HG02763 (cell line): ENCODE data around the gene GBGT1.

Experiments used
- ATAC-seq: cut with Tn5 transposase; IDR thresholded peaks from one replicate; pipeline ENCODE4 v1.9.1; 2021; ENCODE audit warnings: mild to moderate bottlenecking, moderate library complexity; ENCODE audit not compliant: unreplicated experiment

The GBGT1 gene

GRCh38 chr9:133129001-133129795 is 34.5 kb downstream of the GBGT1 start:
- ATAC-seq, result no peak

GRCh38 chr9:133128152-133128551 is 35.6 kb downstream of the GBGT1 start:
- no peak for ATAC-seq

- ATAC-seq, result no peak
Measured at GRCh38 chr9:133127340-133127981, 36.3 kb downstream of the GBGT1 start.

- no peak for ATAC-seq
Measured at GRCh38 chr9:133126697-133127339, 36.9 kb downstream of the GBGT1 start.

GRCh38 chr9:133125941-133126696 is 37.6 kb downstream of the GBGT1 start:
- ATAC-seq, result no peak

- ATAC-seq, result no peak
Measured at GRCh38 chr9:133124907-133125275, 38.8 kb downstream of the GBGT1 start.

- ATAC-seq, result no peak
Measured at GRCh38 chr9:133124123-133124906, 39.4 kb downstream of the GBGT1 start.

GRCh38 chr9:133122935-133123611 is 40.6 kb downstream of the GBGT1 start:
- ATAC-seq, result no peak

- ATAC-seq, result no peak
Measured at GRCh38 chr9:133122605-133122934, 41.1 kb downstream of the GBGT1 start.

- ATAC-seq, result no peak
Measured at GRCh38 chr9:133121915-133122550, 41.7 kb downstream of the GBGT1 start.

GRCh38 chr9:133121198-133121914 is 42.4 kb downstream of the GBGT1 start, which contains the start of gene RALGDS:
Gene RALGDS, minus strand, starts transcription at chr9:133121240. Its CDS starts 86 bp downstream, at chr9:133121154.
- peak; percentile 65 for ATAC-seq

GRCh38 chr9:133120501-133121197 is 43.1 kb downstream of the GBGT1 start:
- no peak for ATAC-seq

- ATAC-seq, result no peak
Measured at GRCh38 chr9:133119846-133120500, 43.7 kb downstream of the GBGT1 start.

GRCh38 chr9:133119103-133119845 is 44.4 kb downstream of the GBGT1 start:
- no peak for ATAC-seq

GRCh38 chr9:133118568-133118967 is 45.1 kb downstream of the GBGT1 start:
- no peak for ATAC-seq

GRCh38 chr9:133118179-133118520 is 45.6 kb downstream of the GBGT1 start:
- no peak for ATAC-seq
